ENCODE results near the gene MADD.

DNA sequence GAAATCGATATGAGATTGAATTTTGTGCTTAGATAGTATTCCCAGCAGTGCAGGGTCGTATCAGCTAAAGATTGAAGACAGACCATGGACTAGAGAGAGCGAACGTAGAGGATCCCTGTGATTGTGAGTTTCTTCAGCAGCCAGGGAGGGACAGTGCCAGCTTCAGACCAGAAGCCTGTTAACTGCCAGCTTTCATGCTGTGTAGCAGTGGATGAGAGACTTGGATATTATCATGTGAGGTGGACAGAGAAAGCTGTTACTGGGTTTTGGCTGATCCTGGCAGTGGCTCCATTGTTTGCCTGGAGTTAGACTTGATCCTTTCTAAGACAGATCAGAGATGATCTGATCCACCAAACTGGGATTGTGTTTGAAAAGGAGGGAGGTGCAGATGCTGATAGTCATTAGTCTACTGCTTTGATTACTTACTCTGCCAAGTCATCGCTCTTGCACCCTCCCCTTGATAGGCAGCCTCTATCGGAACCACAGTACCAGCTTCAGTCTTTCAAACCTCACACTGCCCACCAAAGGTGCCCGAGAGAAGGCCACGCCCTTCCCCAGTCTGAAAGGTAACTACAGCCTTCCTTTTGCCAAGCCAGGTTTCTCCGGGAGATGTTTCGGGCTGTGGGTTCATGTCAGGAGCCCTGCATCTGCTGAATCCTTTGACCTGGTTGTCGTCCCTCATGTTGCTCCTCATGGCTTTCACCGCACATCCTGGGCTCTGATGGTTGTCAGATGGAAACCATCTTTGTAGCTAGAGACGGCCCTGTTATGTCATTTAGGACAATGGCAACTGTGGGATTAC lies 16.2 kb downstream of the MADD start:
- TF ChIP-seq ZNF114 (CRISPR knock-in tag; IDR thresholded peaks at IDR 0.05): no peak
- TF ChIP-seq, protein P1, sequence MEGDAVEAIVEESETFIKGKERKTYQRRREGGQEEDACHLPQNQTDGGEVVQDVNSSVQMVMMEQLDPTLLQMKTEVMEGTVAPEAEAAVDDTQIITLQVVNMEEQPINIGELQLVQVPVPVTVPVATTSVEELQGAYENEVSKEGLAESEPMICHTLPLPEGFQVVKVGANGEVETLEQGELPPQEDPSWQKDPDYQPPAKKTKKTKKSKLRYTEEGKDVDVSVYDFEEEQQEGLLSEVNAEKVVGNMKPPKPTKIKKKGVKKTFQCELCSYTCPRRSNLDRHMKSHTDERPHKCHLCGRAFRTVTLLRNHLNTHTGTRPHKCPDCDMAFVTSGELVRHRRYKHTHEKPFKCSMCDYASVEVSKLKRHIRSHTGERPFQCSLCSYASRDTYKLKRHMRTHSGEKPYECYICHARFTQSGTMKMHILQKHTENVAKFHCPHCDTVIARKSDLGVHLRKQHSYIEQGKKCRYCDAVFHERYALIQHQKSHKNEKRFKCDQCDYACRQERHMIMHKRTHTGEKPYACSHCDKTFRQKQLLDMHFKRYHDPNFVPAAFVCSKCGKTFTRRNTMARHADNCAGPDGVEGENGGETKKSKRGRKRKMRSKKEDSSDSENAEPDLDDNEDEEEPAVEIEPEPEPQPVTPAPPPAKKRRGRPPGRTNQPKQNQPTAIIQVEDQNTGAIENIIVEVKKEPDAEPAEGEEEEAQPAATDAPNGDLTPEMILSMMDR (conservative IDR thresholded peaks at IDR 0.05; ENCODE audit: low read depth in 2 of 2): no peak

Measured in GM23338 (cell line).